ENCODE data around the gene NTRK3. TPM values are rescaled to one million over a fixed set of nuclear protein-coding genes. Genes with fewer than 3 reads are reported as not detected.

The NTRK3 gene
- total RNA-seq, 2 experiments from 2014 or later: not detected

- ChIA-PET CTCF (no interaction called here), POLR2A (interaction anchor here (0.5 kb wide), 1 partner anchor 1046 kb away, joined by 3 read pairs; no protein-coding TSS in a partner anchor)
- intact Hi-C loops (cut with micrococcal nuclease): no loop called here
- no peaks in the 10 kb centered on the region for H3K9me3 Mint-ChIP-seq
- DNase-seq: no peak
- H3K27me3 Mint-ChIP-seq: peaks cover 4% of the 10 kb centered on the region
- H3K27ac Mint-ChIP-seq: no peak overlapping the region
- H3K4me1 Mint-ChIP-seq (ENCODE audit: low read depth): no peaks in the 10 kb centered on the region
- no peak overlapping the region for H3K4me3 Mint-ChIP-seq
- no peak for TF ChIP-seq CTCF (IDR thresholded peaks at IDR 0.05)
- ATAC-seq: no peak
- H3K36me3 Mint-ChIP-seq (ENCODE audit: low read depth): no peaks in the 10 kb centered on the region
Measured at GRCh38 chr15:88031461-88031860, 225.1 kb downstream of the NTRK3 start.

- Mint-ChIP-seq H3K36me3 (ENCODE audit: low read depth) (no peaks in the 10 kb centered on the region), H3K27me3 (peaks cover 2% of the 10 kb centered on the region), H3K4me3 (no peak overlapping the region), H3K9me3 (no peaks in the 10 kb centered on the region), H3K4me1 (ENCODE audit: low read depth) (no peaks in the 10 kb centered on the region), H3K27ac (no peak overlapping the region)
- ChIA-PET POLR2A (no interaction called here), CTCF (no interaction called here)
- no peak for ATAC-seq
- TF ChIP-seq CTCF (IDR thresholded peaks at IDR 0.05): no peak
- no peak for DNase-seq
- intact Hi-C loops (cut with micrococcal nuclease): no loop called here
Measured at GRCh38 chr15:88029696-88030095, 226.8 kb downstream of the NTRK3 start.

GRCh38 chr15:88028024-88028423 is 228.5 kb downstream of the NTRK3 start:
- Mint-ChIP-seq H3K27ac (no peak overlapping the region), H3K9me3 (no peaks in the 10 kb centered on the region), H3K27me3 (peaks cover 2% of the 10 kb centered on the region), H3K4me1 (ENCODE audit: low read depth) (no peaks in the 10 kb centered on the region), H3K4me3 (no peak overlapping the region), H3K36me3 (ENCODE audit: low read depth) (no peaks in the 10 kb centered on the region)
- ATAC-seq (no peak), DNase-seq (no peak)
- intact Hi-C loops (cut with micrococcal nuclease): no loop called here
- no peak for TF ChIP-seq CTCF (IDR thresholded peaks at IDR 0.05)
- CTCF ChIA-PET: no interaction called here
- POLR2A ChIA-PET: no interaction called here

DNA sequence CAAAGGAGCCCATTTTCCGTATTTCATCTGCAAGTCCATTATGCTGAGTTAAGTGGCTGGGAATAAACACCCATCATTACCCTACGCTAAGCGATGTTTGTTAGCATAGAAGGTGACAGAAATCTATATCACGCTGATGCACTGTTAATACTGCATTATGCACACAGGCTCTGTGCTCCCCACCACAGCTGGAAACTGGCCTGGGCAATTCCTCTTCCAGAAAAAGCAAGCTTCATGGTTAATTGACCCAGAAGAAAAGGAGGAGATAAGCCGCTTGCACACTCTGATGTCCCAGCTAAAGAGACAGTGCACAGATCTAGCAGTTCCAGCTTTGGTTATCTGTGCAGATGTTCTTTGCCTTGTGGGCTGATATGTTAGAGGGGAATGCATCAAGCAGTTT is 232.6 kb downstream of the NTRK3 start:
- Mint-ChIP-seq H3K4me3 (no peak overlapping the region), H3K4me1 (ENCODE audit: low read depth) (no peaks in the 10 kb centered on the region), H3K9me3 (no peaks in the 10 kb centered on the region), H3K27me3 (peaks cover 2% of the 10 kb centered on the region), H3K36me3 (ENCODE audit: low read depth) (no peaks in the 10 kb centered on the region), H3K27ac (no peak overlapping the region)
- intact Hi-C loops (cut with micrococcal nuclease): no loop called here
- no peak for DNase-seq
- ATAC-seq: no peak
- POLR2A ChIA-PET: no interaction called here
- TF ChIP-seq CTCF (IDR thresholded peaks at IDR 0.05): no peak
- CTCF ChIA-PET: interaction anchor here (0.6 kb wide), 1 partner anchor 992 kb away, joined by 3 read pairs; no protein-coding TSS in a partner anchor

DNA sequence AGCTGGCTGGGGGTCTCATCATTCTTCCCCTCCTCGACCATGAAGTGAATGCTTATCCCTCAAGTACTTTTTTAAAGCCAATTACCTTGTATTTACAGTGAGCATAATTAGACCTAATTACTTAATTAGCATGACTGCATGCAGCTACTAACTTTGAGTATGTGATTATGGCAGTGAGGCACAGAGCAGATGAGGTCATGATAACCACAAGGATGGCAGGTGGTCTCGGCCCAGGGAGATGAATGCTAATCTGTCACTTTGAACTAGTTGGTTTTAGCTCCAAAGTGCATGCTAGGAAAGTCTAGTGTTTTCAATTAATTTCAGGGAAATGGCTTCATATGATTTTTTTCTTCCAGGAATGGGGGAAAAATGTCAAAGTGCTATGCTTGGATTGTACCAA is 233.8 kb downstream of the NTRK3 start:
- Mint-ChIP-seq H3K4me1 (ENCODE audit: low read depth) (no peaks in the 10 kb centered on the region), H3K9me3 (no peaks in the 10 kb centered on the region), H3K4me3 (no peak overlapping the region), H3K27ac (no peak overlapping the region), H3K36me3 (ENCODE audit: low read depth) (no peaks in the 10 kb centered on the region), H3K27me3 (peaks cover 2% of the 10 kb centered on the region)
- CTCF ChIA-PET: interaction anchor here (0.6 kb wide), 1 partner anchor 222 kb away, joined by 3 read pairs; no protein-coding TSS in a partner anchor
- no peak for ATAC-seq
- no peak for TF ChIP-seq CTCF (IDR thresholded peaks at IDR 0.05)
- intact Hi-C loops (cut with micrococcal nuclease): no loop called here
- POLR2A ChIA-PET: interaction anchor here (0.9 kb wide), 1 partner anchor 198 kb away, joined by 3 read pairs; no protein-coding TSS in a partner anchor
- DNase-seq: no peak
